Prostate gland (tissue), 2 donors: ENCODE results near the gene SH3PXD2A. TPM values are rescaled to one million over a fixed set of nuclear protein-coding genes. Genes with fewer than 3 reads are reported as not detected.
"Not testable (repeated sequence)": the region's sequence is repeated elsewhere in the genome, so short reads cannot be mapped to it uniquely, and the experiment has no call there.

Source experiments
- DNase-seq: peaks from one replicate; pipeline ENCODE4 v3.0.0-alpha.2; 2019; ENCODE audit warnings: low spot score
- H3K27ac ChIP-seq, 2 donors: fragments of 200-600 bp; sonication (generic); 2 replicates each; pipeline ENCODE4 v1.5.1; 2017 to 2019
- H3K27me3 ChIP-seq: fragments of 200-600 bp; sonication (generic); replicated peaks from 2 replicates; pipeline ENCODE4 v1.5.1; 2019; ENCODE audit not compliant: insufficient read depth
- H3K36me3 ChIP-seq, 2 donors: fragments of 200-600 bp; sonication (generic); 1 replicate in 1 of 2; 2 replicates in 1 of 2; pipeline versions ENCODE4 v1.5.1 to v1.8.1; 2017 to 2019
- H3K4me1 ChIP-seq: fragments of 200-600 bp; sonication (generic); replicated peaks from 2 replicates; pipeline ENCODE4 v1.5.1; 2019
- H3K4me3 ChIP-seq, 2 donors: fragments of 200-600 bp; sonication (generic); 2 replicates each; pipeline ENCODE4 v1.5.1; 2017 to 2019
- H3K9me3 ChIP-seq: fragments of 200-600 bp; sonication (generic); 2 replicates; pipeline ENCODE4 v1.5.1; 2017
- CTCF ChIP-seq, 4 experiments: fragments of 200-600 bp in 2 of 4; fragments of 450-650 bp in 2 of 4; sonication (generic) in 2 of 4; IDR thresholded peaks; 1 replicate in 3 of 4; 2 replicates in 1 of 4; pipeline ENCODE4 v1.5.1; 2016 to 2019; ENCODE audit warnings: antibody characterized with exemption in 4 of 4, mild to moderate bottlenecking in 2 of 4, moderate library complexity in 2 of 4
- POLR2A ChIP-seq: fragments of 450-650 bp; IDR thresholded peaks from one replicate; pipeline ENCODE4 v1.6.1; 2016; ENCODE audit warnings: antibody characterized with exemption, mild to moderate bottlenecking
- POLR2AphosphoS5 ChIP-seq: sonication (generic); formaldehyde crosslinking; IDR thresholded peaks from one replicate; pipeline ENCODE4 v1.6.1; 2017; ENCODE audit warnings: antibody characterized with exemption
- WGBS: methylation state at CpG from one replicate; pipeline ENCODE4 v1.1.5; 2018; 5-methylcytosine and 5-hydroxymethylcytosine counted together
- intact Hi-C: fragments of 100-400 bp; cut with DNase I; formaldehyde crosslinking; loops from one replicate; pipeline ENCODE4 v1.14.2; 2022
- total RNA-seq, 2 donors: library from RNA; depleted of rRNA; stranded (reverse); fragments of >200 nt; gene quantifications; one replicate each; pipeline ENCODE4 v1.1.0, GENCODE V29; 2016

SH3PXD2A gene
- total RNA-seq, 2 donors from 2014 or later = 14.2 to 26.4 TPM

GRCh38 chr10:103849212-103849877, 6.0 kb downstream of the SH3PXD2A start:
- Histone ChIP-seq H3K36me3 (no peaks in the 10 kb centered on the region), H3K4me3 (no peak overlapping the region), H3K27ac (peak overlapping the region; percentile 25 to 45), H3K4me1 (peaks cover 14% of the 10 kb centered on the region), H3K27me3 (no peaks in the 10 kb centered on the region), H3K9me3 (no peaks in the 10 kb centered on the region)
- no peak for TF ChIP-seq CTCF (IDR thresholded peaks at IDR 0.05)
- TF ChIP-seq POLR2A = no peak
- no peak for TF ChIP-seq POLR2AphosphoS5
- WGBS = 76% methylated on average over 10 of the region's 10 CpGs
- DNase-seq = no peak
- intact Hi-C loops = no loop called here

GRCh38 chr10:103847909-103848468, 7.4 kb downstream of the SH3PXD2A start:
- intact Hi-C loops = no loop called here
- Histone ChIP-seq H3K4me1 (peaks cover 15% of the 10 kb centered on the region), H3K36me3 (no peaks in the 10 kb centered on the region), H3K9me3 (no peaks in the 10 kb centered on the region), H3K4me3 (no peak overlapping the region), H3K27me3 (no peaks in the 10 kb centered on the region), H3K27ac (no peak overlapping the region)
- no peak for DNase-seq
- TF ChIP-seq POLR2AphosphoS5 (no peak), POLR2A (no peak)
- 73% methylated on average over 8 of the region's 8 CpGs for WGBS

- no peak for DNase-seq
- H3K27ac ChIP-seq = no peak overlapping the region
- peaks cover 15% of the 10 kb centered on the region for H3K4me1 ChIP-seq
- WGBS = 86% methylated on average over 7 of the region's 7 CpGs
- H3K4me3 ChIP-seq = no peak overlapping the region
- no peaks in the 10 kb centered on the region for H3K9me3 ChIP-seq
- H3K27me3 ChIP-seq = no peaks in the 10 kb centered on the region
- intact Hi-C loops = no loop called here
- TF ChIP-seq POLR2A (no peak), CTCF (IDR thresholded peaks at IDR 0.05) (no peak), POLR2AphosphoS5 (no peak)
- H3K36me3 ChIP-seq = no peaks in the 10 kb centered on the region
Observed at GRCh38 chr10:103847346-103847745, 8.0 kb downstream of the SH3PXD2A start.

- Histone ChIP-seq H3K9me3 (no peaks in the 10 kb centered on the region), H3K36me3 (no peaks in the 10 kb centered on the region), H3K27me3 (no peaks in the 10 kb centered on the region), H3K4me1 (peaks cover 15% of the 10 kb centered on the region), H3K4me3 (no peak overlapping the region), H3K27ac (no peak overlapping the region)
- 64% methylated on average over 5 of the region's 5 CpGs for WGBS
- no peak for DNase-seq
- intact Hi-C loops = no loop called here
- TF ChIP-seq CTCF (IDR thresholded peaks at IDR 0.05) (no peak), POLR2AphosphoS5 (no peak), POLR2A (no peak)
Observed at GRCh38 chr10:103845972-103846371, 9.4 kb downstream of the SH3PXD2A start.

- H3K27me3 ChIP-seq, intact Hi-C loops, H3K36me3 ChIP-seq, H3K27ac ChIP-seq, DNase-seq, H3K9me3 ChIP-seq, H3K4me3 ChIP-seq: not testable (repeated sequence)
- WGBS = 83% methylated on average over 3 of the region's 3 CpGs
- peaks cover 11% of the 10 kb centered on the region for H3K4me1 ChIP-seq
Observed at GRCh38 chr10:103845346-103845745, 10.0 kb downstream of the SH3PXD2A start.
